ENCODE results near the gene SLC45A2. TPM values are rescaled to one million over a fixed set of nuclear protein-coding genes. Genes with fewer than 3 reads are reported as not detected.
"Not testable (repeated sequence)": the region's sequence is repeated elsewhere in the genome, so short reads cannot be mapped to it uniquely, and the experiment has no call there.

The SLC45A2 gene
- total and polyA plus RNA-seq, 3 donors from 2014 or later = 0.93 to 2.0 (median 1.6) TPM

GRCh38 chr5:33966805-33967204, 17.7 kb downstream of the SLC45A2 start:
- no peak overlapping the region for H3K4me3 ChIP-seq
- intact Hi-C loops (cut with DNase I; ENCODE audit: low total_unique reads) = no loop called here
- H3K27ac ChIP-seq = no peak overlapping the region
- H3K36me3 ChIP-seq (ENCODE audit: low read depth, missing control alignments) = no peaks in the 10 kb centered on the region
- no peak for DNase-seq
- 42 to 56% methylated on average over 2 of the region's 2 CpGs for WGBS, 2 donors
- H3K4me1 ChIP-seq = peaks cover 4% of the 10 kb centered on the region
- no peaks in the 10 kb centered on the region for H3K9me3 ChIP-seq
- TF ChIP-seq POLR2A (IDR thresholded peaks at IDR 0.05) (no peak), CTCF (IDR thresholded peaks at IDR 0.05) (no peak)
- no peaks in the 10 kb centered on the region for H3K27me3 ChIP-seq

GRCh38 chr5:33964132-33964700, 20.3 kb downstream of the SLC45A2 start:
- WGBS, 2 donors = 70 to 74% methylated on average over 2 of the region's 2 CpGs

GRCh38 chr5:33958176-33958575, 26.3 kb downstream of the SLC45A2 start:
- Histone ChIP-seq H3K4me3 (no peak overlapping the region), H3K9me3 (no peaks in the 10 kb centered on the region), H3K27ac (no peak overlapping the region), H3K36me3 (ENCODE audit: low read depth, missing control alignments) (no peaks in the 10 kb centered on the region), H3K4me1 (no peaks in the 10 kb centered on the region), H3K27me3 (no peaks in the 10 kb centered on the region)
- intact Hi-C loops (cut with DNase I; ENCODE audit: low total_unique reads) = no loop called here
- 50 to 57% methylated on average over 2 of the region's 2 CpGs for WGBS, 2 donors
- DNase-seq = peak; percentile 41
- TF ChIP-seq POLR2A (IDR thresholded peaks at IDR 0.05) = no peak
- TF ChIP-seq CTCF (IDR thresholded peaks at IDR 0.05) = no peak

More at GRCh38 chr5:33964132-33964700, 20.3 kb downstream of the SLC45A2 start:
- H3K27ac ChIP-seq = no peak overlapping the region
- no peak for TF ChIP-seq CTCF (IDR thresholded peaks at IDR 0.05)
- TF ChIP-seq POLR2A (IDR thresholded peaks at IDR 0.05) = no peak
- H3K36me3 ChIP-seq (ENCODE audit: low read depth, missing control alignments) = no peaks in the 10 kb centered on the region
- intact Hi-C loops (cut with DNase I; ENCODE audit: low total_unique reads) = no loop called here
- no peaks in the 10 kb centered on the region for H3K9me3 ChIP-seq
- H3K4me3 ChIP-seq = no peak overlapping the region
- H3K4me1 ChIP-seq = no peaks in the 10 kb centered on the region
- DNase-seq = no peak
- H3K27me3 ChIP-seq = no peaks in the 10 kb centered on the region

- no peak for DNase-seq
- TF ChIP-seq CTCF (IDR thresholded peaks at IDR 0.05) = no peak
- TF ChIP-seq POLR2A (IDR thresholded peaks at IDR 0.05) = no peak
Observed at GRCh38 chr5:33957577-33958150, 26.8 kb downstream of the SLC45A2 start.

GRCh38 chr5:33952175-33952574, 32.3 kb downstream of the SLC45A2 start:
- WGBS, 2 donors = 74 to 76% methylated on average over 5 of the region's 5 CpGs
- DNase-seq; H3K27ac ChIP-seq; H3K27me3 ChIP-seq; H3K9me3 ChIP-seq; H3K4me1 ChIP-seq; intact Hi-C loops (cut with DNase I; ENCODE audit: low total_unique reads); H3K4me3 ChIP-seq; H3K36me3 ChIP-seq (ENCODE audit: low read depth, missing control alignments): not testable (repeated sequence)

More at GRCh38 chr5:33957577-33958150, 26.8 kb downstream of the SLC45A2 start:
- Histone ChIP-seq H3K4me1 (no peaks in the 10 kb centered on the region), H3K27ac (no peak overlapping the region), H3K27me3 (no peaks in the 10 kb centered on the region), H3K4me3 (no peak overlapping the region), H3K9me3 (no peaks in the 10 kb centered on the region), H3K36me3 (ENCODE audit: low read depth, missing control alignments) (no peaks in the 10 kb centered on the region)
- 64 to 74% methylated on average over 2 of the region's 2 CpGs for WGBS, 2 donors
- intact Hi-C loops (cut with DNase I; ENCODE audit: low total_unique reads) = no loop called here

Measured in testis (tissue), 3 donors.